GM18526 (cell line): Measurements from ENCODE around the gene GPHN.
A peak's percentile ranks its signal among the peaks of the same experiment; 100 is the strongest.

Source experiments
- POLR2A ChIP-seq: IDR thresholded peaks from 3 replicates; pipeline ENCODE4 v1.6.1; 2011; ENCODE audit not compliant: insufficient read length; ENCODE audit errors: extremely low read depth

The GPHN gene

GRCh38 chr14:66507722-66508546 lies at the start of gene GPHN:
Gene GPHN, plus strand, starts transcription at chr14:66508147.
- TF ChIP-seq POLR2A: peak; percentile 73

- TF ChIP-seq POLR2A: no peak
Measured at GRCh38 chr14:66459603-66460002, 48.3 kb upstream of the GPHN start.

GRCh38 chr14:66464261-66464660 lies 43.7 kb upstream of the GPHN start:
- TF ChIP-seq POLR2A: no peak

- no peak for TF ChIP-seq POLR2A
Measured at GRCh38 chr14:66468778-66469367, 39.1 kb upstream of the GPHN start.

GRCh38 chr14:66471584-66471983 lies 36.4 kb upstream of the GPHN start:
- TF ChIP-seq POLR2A: no peak

GRCh38 chr14:66472251-66472650 lies 35.7 kb upstream of the GPHN start:
- no peak for TF ChIP-seq POLR2A

- no peak for TF ChIP-seq POLR2A
Measured at GRCh38 chr14:66473223-66473622, 34.7 kb upstream of the GPHN start.

- no peak for TF ChIP-seq POLR2A
Measured at GRCh38 chr14:66476964-66477363, 31.0 kb upstream of the GPHN start.

GRCh38 chr14:66477567-66477966 lies 30.4 kb upstream of the GPHN start:
- no peak for TF ChIP-seq POLR2A

GRCh38 chr14:66482873-66483272 lies 25.1 kb upstream of the GPHN start:
- TF ChIP-seq POLR2A: no peak

GRCh38 chr14:66483322-66483721 lies 24.6 kb upstream of the GPHN start:
- TF ChIP-seq POLR2A: no peak

GRCh38 chr14:66485029-66485428 lies 22.9 kb upstream of the GPHN start:
- TF ChIP-seq POLR2A: no peak

GRCh38 chr14:66485910-66486421 lies 22.0 kb upstream of the GPHN start, which contains the start of gene CCDC196:
Gene CCDC196, plus strand, starts transcription at chr14:66486371. Its CDS starts 132 bp downstream, at chr14:66486503.
- no peak for TF ChIP-seq POLR2A

GRCh38 chr14:66487164-66487563 lies 20.8 kb upstream of the GPHN start:
- TF ChIP-seq POLR2A: no peak

GRCh38 chr14:66490143-66491111 lies 17.5 kb upstream of the GPHN start:
- no peak for TF ChIP-seq POLR2A
